Endodermal cell (in vitro differentiated cells): Measurements from ENCODE around the gene ARID4A. TPM values are rescaled to one million over a fixed set of nuclear protein-coding genes. Genes with fewer than 3 reads are reported as not detected.

ENCODE experiments used
- DNase-seq: peaks from one replicate; pipeline ENCODE4 v3.0.0-alpha.2; 2017
- H3K27ac ChIP-seq: 2 replicates; pipeline ENCODE4 v1.5.1; 2013; ENCODE audit warnings: mild to moderate bottlenecking, low read depth, low read length, moderate library complexity
- H3K27me3 ChIP-seq: 2 replicates; pipeline ENCODE4 v1.6.1; 2013; ENCODE audit warnings: mild to moderate bottlenecking, low read length, moderate library complexity; ENCODE audit not compliant: insufficient read depth, control insufficient read depth, poor library complexity, severe bottlenecking
- H3K36me3 ChIP-seq: 2 replicates; pipeline ENCODE4 v1.7.0; 2013; ENCODE audit warnings: mild to moderate bottlenecking, low read length, moderate library complexity; ENCODE audit not compliant: control insufficient read depth, insufficient read depth
- H3K4me1 ChIP-seq: one replicate; pipeline ENCODE4 v1.7.0; 2013; ENCODE audit warnings: low read length; ENCODE audit not compliant: control insufficient read depth, insufficient read depth
- H3K4me3 ChIP-seq: 2 replicates; pipeline ENCODE4 v1.5.1; 2013; ENCODE audit warnings: mild to moderate bottlenecking, low read length, moderate library complexity
- H3K9ac ChIP-seq: 2 replicates; pipeline ENCODE4 v1.6.1; 2013; ENCODE audit warnings: mild to moderate bottlenecking, low read length, moderate library complexity; ENCODE audit not compliant: poor library complexity, severe bottlenecking; ENCODE audit errors: extremely low read depth
- H3K9me3 ChIP-seq: 2 replicates; pipeline ENCODE4 v1.6.1; 2013; ENCODE audit warnings: mild to moderate bottlenecking, low read length, moderate library complexity; ENCODE audit not compliant: control insufficient read depth
- H3K27ac Mint-ChIP-seq: 2 replicates; pipeline ENCODE4 v1.8.0; 2020; ENCODE audit warnings: mixed read lengths
- H3K27me3 Mint-ChIP-seq: 2 replicates; pipeline ENCODE4 v1.8.0; 2021; ENCODE audit warnings: mild to moderate bottlenecking, mixed read lengths; ENCODE audit not compliant: insufficient read depth
- H3K36me3 Mint-ChIP-seq: 2 replicates; pipeline ENCODE4 v1.8.0; 2020; ENCODE audit warnings: low read depth, mixed read lengths
- H3K4me1 Mint-ChIP-seq: 2 replicates; pipeline ENCODE4 v1.8.0; 2020; ENCODE audit warnings: mixed read lengths
- H3K4me3 Mint-ChIP-seq: 2 replicates; pipeline ENCODE4 v1.8.0; 2020; ENCODE audit warnings: mild to moderate bottlenecking, moderate library complexity, mixed read lengths
- H3K9me3 Mint-ChIP-seq: 2 replicates; pipeline ENCODE4 v1.8.0; 2020; ENCODE audit warnings: mild to moderate bottlenecking, mixed read lengths
- CTCF ChIP-seq: fragments of 200-600 bp; sonication (generic); conservative IDR thresholded peaks from 2 replicates; pipeline ENCODE4 v1.5.0; 2021; ENCODE audit warnings: antibody characterized with exemption, mild to moderate bottlenecking
- WGBS, 2 experiments: methylation state at CpG; one replicate each; pipeline versions ENCODE4 v1.1.5 to v1.1.7; 2013; ENCODE audit warnings: missing lambda C conversion rate in 2 of 2, mixed read lengths in 1 of 2; ENCODE audit not compliant: insufficient coverage in 1 of 2, insufficient read length in 1 of 2; 5-methylcytosine and 5-hydroxymethylcytosine counted together
- total RNA-seq, 2 donors: library from RNA; stranded (reverse); fragmentation: NEBNext Ultra II Directional in 1 of 2; extraction: Animal tissue kit (Norgen Biotek cat#: 25700) in 1 of 2; gene quantifications; 2 replicates in 1 of 2; 3 replicates in 1 of 2; pipeline ENCODE4 v1.2.1, GENCODE V29; 2021

Gene ARID4A
- total RNA-seq, 2 donors from 2014 or later: 22.1 to 24.5 TPM

DNA sequence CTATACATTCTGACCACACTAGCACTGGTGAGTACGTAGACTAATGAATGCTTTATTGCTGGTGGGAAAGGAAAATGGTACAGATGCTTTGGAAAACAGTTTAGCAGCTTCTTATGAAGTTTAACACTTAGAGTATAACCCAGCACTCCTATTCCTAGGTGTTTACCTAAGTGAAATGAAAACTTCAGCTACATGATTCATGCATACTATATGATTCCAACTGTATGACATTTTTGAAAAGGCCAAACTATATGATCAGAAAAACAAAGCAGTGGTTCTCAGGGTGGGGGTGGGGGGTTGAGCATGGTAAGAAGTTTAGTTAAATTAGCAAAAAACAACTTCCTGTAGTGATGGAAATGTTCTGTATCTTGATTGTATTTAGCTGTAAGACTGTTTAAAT lies 22.1 kb upstream of the ARID4A start:
- no peaks in the 10 kb centered on the region for H3K27me3 Mint-ChIP-seq
- Histone ChIP-seq H3K27ac (no peak overlapping the region), H3K9ac (no peak overlapping the region), H3K4me1 (no peaks in the 10 kb centered on the region), H3K4me3 (no peak overlapping the region), H3K9me3 (no peaks in the 10 kb centered on the region), H3K27me3 (no peaks in the 10 kb centered on the region), H3K36me3 (peaks cover 67% of the 10 kb centered on the region)
- 100% methylated on average over 1 of the region's 1 CpG; no CpG with 5 or more reads in 1 of the 2 experiments for WGBS, 2 experiments
- no peak overlapping the region for H3K4me3 Mint-ChIP-seq
- H3K9me3 Mint-ChIP-seq: no peaks in the 10 kb centered on the region
- H3K36me3 Mint-ChIP-seq: peaks cover 61% of the 10 kb centered on the region
- no peaks in the 10 kb centered on the region for H3K4me1 Mint-ChIP-seq
- DNase-seq: no peak
- no peak for TF ChIP-seq CTCF
- H3K27ac Mint-ChIP-seq: no peak overlapping the region

GRCh38 chr14:58278177-58278576 lies 20.2 kb upstream of the ARID4A start:
- no peak for TF ChIP-seq CTCF
- H3K9me3 Mint-ChIP-seq: no peaks in the 10 kb centered on the region
- 95 to 98% methylated on average over 7 to 8 of the region's 8 CpGs for WGBS, 2 experiments

DNA sequence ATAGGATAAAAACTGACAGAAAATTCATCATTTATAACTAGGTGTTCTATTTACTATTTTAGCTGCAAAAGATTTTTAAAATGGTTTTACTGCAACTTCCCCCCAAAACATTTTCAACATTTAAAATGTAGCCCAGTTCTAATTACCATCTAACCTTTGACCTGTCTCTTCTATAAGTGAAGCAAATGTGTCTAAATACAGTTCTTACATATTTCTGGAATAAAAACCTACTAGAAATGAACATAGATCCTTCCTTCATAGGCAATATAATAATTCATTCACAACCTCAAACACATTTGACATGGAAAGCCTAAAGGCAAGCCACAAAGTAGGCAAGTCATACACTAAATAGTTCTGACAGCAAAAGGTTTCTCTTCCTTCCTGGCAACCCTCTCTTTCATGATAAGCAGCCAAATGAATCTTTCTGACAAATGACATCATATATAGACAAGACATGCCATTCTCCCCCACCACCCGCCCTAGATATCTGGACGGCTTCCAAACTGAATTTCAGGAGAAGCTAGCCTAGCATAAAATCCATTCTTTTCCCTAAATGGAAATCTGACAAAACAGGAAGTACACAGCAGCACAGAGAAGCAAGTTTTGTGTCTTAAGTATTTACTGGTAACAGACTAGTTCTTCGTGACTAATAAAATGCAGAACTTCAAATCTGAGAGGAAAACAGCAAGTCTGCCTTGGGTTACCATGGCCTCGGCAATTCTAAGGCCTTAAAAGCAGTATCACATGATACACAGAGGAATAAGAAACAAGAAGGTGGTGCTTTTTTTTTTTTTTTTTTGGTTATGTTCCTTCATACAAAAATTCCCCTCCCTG lies 17.2 kb upstream of the ARID4A start:
- Mint-ChIP-seq H3K4me1 (peaks cover 3% of the 10 kb centered on the region), H3K27me3 (no peaks in the 10 kb centered on the region), H3K9me3 (no peaks in the 10 kb centered on the region), H3K36me3 (peaks cover 64% of the 10 kb centered on the region), H3K27ac (peak overlapping the region; percentile 24), H3K4me3 (no peak overlapping the region)
- 99 to 100% methylated on average over 1 to 4 of the region's 4 CpGs for WGBS, 2 experiments
- H3K27me3 ChIP-seq: no peaks in the 10 kb centered on the region
- no peak overlapping the region for H3K27ac ChIP-seq
- no peak for DNase-seq
- H3K4me3 ChIP-seq: no peak overlapping the region
- H3K9ac ChIP-seq: no peak overlapping the region
- no peaks in the 10 kb centered on the region for H3K4me1 ChIP-seq
- no peak for TF ChIP-seq CTCF
- peaks cover 77% of the 10 kb centered on the region for H3K36me3 ChIP-seq
- no peaks in the 10 kb centered on the region for H3K9me3 ChIP-seq

More at GRCh38 chr14:58278177-58278576, 20.2 kb upstream of the ARID4A start:
- Mint-ChIP-seq H3K27ac (no peak overlapping the region), H3K4me1 (peaks cover 3% of the 10 kb centered on the region), H3K4me3 (no peak overlapping the region), H3K36me3 (peaks cover 62% of the 10 kb centered on the region), H3K27me3 (no peaks in the 10 kb centered on the region)
- Histone ChIP-seq H3K4me3 (no peak overlapping the region), H3K9me3 (no peaks in the 10 kb centered on the region), H3K27me3 (no peaks in the 10 kb centered on the region), H3K36me3 (peaks cover 68% of the 10 kb centered on the region), H3K9ac (no peak overlapping the region), H3K27ac (no peak overlapping the region), H3K4me1 (no peaks in the 10 kb centered on the region)
- no peak for DNase-seq
